Activated CD4-positive, alpha-beta T cell treated with anti-CD3 and anti-CD28 coated beads, Interleukin-2, Interleukin-4, amounts not matched to agents 100 ng/mL and 50 ng/mL, durations not matched to agents 16 hours and 8 hours (primary cell): ENCODE data around the gene ALOX15.
"Not testable (repeated sequence)": the region's sequence is repeated elsewhere in the genome, so short reads cannot be mapped to it uniquely, and the experiment has no call there.

Experiments
- DNase-seq: peaks from one replicate; pipeline ENCODE4 v3.0.0-alpha.2; 2020; ENCODE audit warnings: low spot score

ALOX15 gene

DNA sequence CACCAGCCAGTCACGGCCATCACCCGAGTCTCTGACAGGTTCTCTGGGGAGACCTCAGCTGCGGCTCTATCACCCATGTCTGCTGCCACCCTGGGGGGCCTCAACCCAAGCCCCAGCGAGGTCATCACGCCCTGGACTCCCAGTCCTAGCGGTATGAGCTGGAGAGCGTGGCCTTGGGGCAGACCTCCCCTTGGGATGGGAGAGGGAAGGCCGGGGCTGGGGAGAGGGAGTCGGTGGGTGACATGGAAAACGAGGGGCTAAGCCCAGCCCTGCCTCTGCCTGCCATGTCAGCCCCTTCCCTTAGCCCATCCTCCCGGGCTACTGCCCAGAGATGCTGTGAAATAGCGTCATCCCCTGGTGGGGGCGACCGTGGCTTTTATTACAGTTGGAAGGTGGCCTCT is 48.5 kb downstream of the ALOX15 start:
- no peak for DNase-seq

DNA sequence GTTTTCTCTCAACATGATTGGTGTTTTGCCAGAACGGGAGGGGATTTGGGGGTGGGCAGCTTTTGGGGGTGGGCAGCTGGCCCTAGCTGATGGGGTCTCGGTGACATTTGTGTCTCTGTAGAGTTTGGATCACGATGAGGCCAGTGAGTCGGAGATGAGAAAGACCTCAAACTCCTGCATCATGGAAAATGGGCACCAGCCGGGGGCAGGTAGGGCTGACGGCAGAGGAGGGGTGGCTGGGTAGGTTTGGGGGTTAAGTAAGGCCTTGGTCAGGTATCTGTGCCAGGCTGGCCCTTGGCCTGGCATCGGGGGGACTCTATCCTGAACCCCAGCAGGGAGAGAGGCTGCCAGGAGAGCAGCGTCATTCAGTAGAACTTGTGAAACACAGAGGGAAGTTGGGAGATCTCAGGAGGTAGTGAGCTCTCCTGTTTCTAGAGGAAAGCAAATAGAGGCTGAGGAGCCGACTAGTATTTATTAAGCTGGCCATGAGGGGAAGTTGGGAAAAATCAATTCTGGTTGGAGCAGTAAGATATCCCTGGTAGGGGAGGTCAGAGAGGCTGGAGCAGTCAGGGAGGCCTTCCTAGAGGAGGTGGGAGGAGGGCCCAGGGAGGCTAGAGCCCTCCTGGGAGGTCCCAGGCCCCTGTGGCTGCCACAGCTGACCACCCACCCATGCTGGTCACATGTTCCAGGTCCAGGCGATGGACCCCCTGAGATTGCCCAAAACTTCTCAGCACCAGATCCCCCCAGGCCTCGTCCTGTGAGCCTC is 49.1 kb downstream of the ALOX15 start:
- no peak for DNase-seq

DNA sequence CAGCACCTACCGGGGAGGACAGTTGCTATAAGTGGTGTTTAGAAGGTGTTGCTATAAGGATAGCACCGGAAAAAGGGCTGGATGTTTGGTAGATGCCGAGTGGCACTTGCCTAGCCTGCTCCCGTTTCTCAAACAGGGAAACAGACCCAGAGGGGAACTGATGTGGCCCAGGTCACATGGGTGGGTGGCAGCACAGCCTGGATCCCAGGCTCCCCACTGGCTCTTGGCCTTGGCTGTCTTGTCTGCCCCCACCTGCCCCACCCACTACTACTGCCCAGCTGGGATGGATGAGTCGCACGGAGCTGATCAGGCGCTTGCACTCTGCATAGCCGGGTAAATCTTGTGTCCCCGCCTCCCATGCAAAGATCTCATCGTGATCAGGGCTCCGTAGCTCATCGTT is 49.9 kb downstream of the ALOX15 start:
- no peak for DNase-seq

DNA sequence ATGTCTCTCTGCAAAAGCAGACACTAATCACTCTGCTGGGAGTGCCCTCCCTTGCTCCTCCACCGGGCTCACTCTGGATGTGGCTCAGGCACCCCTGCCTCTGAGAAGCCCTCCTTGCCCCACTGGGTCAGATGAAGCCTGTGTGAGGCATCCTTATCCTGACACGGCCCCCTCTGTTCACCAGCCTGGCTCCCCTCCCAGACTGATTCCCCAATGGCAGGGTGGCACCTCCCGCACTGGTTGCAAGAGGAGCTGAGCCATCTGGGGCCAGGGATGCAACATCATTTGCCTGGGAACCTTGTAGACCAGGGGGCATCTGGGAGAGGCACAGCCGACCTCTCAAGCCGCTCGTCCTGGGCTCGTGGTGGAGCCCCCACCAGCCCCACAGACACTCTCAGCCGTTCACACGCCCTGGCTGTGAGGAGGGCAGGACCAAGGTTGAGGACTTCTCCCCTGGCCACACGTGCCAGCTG is 50.5 kb downstream of the ALOX15 start:
- no peak for DNase-seq

DNA sequence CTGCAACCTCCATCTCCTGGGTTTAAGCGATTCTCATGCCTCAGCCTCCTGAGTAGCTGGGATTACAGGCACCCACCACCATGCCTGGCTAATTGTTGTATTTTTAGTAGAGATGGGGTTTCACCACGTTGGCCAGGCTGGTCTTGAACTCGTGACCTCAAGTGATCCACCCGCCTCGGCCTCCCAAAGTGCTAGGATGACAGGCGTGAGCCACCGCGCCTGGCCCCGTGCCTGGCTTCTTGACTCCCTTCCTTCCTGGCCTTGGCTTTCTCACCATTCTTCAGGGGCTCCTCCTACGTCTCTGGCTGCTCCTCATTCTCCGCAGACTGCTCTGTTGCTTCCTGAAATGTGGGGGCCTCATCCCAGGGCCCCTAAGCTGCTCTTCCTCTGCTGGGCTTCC is 51.4 kb downstream of the ALOX15 start:
- not testable (repeated sequence) for DNase-seq

DNA sequence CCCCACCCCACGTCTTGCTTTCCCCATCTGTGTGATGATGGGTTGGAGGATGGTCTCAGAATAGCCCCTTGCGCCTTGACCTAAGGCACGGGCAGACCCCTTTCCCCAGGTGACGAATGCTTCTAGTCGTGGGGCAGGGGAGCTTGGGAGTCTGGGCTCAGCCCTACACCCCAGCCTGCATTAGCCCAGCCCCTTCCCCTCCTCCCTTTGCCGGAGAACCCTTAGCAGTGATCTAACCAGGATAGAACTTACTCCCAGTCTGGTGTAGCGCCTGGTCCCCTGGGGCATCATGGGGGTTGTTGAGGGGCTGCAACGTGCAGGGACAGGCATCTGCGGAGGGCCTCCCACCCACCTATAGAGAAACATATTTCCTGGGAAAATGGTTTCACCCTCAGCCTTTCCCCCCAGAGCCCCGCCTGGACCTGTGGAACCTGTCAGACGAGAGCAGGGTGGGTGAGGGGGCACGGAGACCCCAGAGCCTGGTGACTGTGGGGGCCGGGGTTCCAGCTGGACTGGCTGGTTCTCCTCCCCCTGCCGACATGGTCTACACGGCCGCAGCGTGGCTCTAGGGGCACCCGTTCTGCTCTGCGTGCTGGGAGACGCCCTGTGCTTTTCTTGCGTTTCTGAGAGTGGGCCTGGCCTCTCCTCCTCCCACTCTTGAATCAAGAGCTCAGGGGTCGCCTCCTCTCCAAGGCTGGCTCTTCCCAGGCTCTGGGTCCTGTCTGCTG is 52.4 kb downstream of the ALOX15 start:
- DNase-seq = no peak

DNA sequence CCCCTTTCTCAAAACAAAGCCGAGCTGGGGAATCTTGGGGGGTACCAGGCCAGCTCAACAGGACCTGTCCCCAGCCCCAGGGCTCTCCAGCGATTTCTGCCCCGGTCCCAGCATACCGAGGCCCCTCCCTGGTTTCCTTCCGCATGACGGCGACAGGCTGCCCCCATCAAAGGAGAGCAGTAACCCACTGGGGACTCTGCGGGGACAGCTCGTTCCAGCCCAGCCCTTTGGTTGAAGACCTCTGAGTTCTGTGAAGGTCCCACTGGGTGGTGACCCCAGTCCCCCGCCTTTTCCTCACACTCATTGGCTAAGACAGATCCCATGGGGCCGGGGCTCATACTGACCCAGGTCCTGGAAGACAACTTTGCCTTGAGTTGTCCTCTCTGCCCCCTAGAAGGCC is 53.1 kb downstream of the ALOX15 start:
- DNase-seq = no peak

DNA sequence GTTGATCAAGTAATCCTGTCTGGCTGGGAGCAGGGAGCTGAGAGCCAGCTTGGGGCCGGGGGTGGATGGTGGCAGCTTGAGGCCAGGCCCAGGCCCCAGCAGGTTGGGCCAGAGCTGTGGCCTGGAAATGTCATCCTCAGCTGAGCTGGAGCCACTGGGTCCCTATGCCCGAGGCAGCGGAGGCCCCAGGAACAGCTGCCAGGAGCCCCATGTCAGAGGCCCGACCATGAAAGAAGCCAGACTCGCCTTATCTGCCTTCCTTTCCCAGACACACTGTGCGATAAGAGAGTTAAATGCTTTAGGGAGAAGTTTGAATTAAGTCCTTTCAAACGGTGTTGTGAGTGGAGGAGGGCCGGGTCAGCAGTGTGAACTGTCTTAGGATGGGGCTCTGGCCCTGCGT is 53.7 kb downstream of the ALOX15 start:
- DNase-seq = no peak

DNA sequence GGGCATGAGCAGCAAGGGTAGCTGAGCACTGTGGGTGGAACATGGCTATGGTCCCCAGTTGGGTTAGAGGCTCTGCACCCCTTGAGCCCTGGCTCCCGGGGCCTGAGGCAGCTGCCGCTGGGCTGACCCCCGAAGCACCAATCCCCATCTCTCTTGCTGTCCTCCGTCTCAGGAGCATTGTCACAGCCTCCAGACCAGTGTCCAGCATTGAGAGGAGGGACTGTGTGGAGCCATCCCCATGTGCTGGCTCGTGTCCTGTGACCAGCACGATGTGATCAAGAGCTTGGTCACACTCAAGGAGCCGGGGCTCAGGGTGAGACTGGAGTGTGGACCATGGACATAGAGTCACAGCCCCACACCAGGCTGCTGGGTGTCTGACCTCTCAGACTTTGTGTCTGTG is 54.3 kb downstream of the ALOX15 start:
- DNase-seq = no peak

DNA sequence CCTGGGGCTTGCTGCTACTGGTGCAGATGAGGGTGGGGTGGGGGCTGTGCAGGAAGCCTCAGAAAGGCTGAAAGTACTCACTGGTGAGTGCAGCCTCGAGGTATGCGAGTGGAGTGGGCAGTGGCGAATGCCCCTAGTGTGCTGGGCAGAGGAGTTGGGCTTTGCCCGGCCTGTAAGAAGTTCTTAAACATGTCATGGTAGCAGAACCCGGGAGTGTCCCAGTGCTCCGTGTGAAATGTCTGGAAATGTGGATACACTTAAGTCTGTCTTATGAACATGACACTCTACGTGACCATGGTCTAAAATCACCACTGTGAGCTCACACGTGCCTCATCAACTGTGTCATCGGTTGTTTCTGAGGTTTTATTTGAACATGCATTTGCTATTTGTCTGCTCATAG is 55.4 kb downstream of the ALOX15 start:
- DNase-seq = no peak

DNA sequence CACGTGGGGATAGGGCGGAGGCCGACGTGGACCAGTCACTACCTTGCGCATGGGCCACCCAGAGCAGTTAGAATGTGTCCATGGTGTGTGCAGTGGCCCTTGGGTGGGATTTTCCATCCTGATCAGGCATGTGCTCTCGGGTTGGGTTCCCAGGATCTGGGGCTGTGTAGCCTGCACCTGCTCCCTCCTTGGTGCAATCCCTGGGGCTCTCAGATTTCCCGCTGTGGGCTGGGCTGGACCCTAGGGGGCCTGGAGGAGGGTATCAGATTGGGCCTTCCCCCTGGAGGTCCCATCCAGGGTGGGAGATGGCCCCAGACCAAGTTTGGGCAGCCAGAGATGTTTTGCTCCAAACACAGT is 55.9 kb downstream of the ALOX15 start:
- no peak for DNase-seq

DNA sequence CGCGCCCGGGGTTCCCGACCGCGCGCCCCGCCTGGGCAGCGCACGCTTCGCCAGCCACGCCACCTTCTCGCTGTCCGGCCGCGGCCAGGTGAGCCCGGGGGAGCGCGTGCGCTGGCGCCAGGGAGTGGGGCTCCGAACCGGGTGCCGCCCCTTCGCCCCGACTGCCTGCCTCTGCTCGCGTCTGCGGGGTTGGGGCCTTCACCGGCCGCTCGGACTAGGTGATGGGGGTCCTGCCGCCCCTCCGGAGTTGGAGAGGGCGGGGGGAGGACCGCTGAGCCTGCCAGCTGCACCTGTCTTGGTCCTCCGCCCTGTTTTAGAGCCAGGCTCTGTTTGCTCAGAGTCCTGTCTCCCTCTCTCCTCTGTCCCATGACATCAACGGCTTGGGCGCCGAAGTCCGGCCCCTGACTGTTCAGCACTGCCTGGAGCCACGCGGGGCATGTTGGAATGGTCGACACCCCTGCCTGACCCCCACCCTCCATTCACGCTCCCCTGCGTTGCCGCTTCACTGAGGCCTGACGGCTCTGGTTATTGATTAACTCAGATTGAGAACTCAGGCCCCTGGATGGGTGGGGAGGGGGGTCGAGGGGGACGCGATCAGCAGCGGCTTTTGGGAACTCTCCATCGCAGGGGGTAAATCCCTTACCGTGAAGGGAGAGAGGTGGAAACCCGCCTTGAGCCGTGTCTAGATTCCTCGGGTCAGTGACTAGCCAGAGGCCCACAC is 56.4 kb downstream of the ALOX15 start:
- DNase-seq = no peak

DNA sequence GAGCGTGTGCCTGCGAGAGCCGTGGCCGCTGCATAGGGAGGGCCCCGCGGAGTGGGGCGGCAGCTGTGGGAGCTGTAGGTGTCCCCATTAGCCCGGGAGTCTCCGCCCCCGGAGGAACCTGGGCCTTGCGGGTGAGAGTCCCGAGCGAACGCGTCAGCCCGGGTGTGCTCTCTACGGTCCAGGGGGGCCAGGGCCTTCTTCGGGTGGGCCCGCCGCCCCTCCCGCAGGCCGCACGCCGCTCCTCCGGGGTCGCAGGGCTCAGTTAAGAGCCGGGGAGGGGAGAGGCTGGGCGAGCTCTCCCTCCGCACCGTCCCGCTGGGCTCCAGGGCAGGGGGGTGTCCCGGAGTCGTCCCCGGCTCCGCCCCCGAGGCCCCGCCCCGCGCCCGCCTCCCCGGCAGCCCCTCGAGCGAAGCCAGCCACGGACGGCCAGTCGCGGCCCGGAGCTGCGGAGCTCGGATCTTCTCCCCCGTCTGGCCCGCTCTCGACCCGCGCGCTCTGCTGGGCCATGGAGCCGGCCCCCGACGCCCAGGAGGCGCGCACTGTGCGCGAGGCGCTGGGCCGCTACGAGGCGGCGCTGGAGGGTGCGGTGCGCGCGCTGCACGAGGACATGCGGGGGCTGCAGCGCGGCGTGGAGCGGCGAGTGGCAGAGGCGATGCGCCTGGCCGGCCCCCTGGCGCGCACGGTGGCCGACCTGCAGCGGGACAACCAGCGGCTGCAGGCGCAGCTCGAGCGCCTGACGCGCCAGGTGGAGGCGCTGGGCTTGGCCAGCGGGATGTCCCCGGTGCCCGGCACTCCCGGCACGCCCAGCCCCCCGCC is 57.2 kb downstream of the ALOX15 start, which contains the start of gene SMTNL2:
Gene SMTNL2, plus strand, starts transcription at position 429 of the 816 bp plus-strand sequence. Its CDS starts 77 bp downstream, at position 506.
- DNase-seq = no peak

DNA sequence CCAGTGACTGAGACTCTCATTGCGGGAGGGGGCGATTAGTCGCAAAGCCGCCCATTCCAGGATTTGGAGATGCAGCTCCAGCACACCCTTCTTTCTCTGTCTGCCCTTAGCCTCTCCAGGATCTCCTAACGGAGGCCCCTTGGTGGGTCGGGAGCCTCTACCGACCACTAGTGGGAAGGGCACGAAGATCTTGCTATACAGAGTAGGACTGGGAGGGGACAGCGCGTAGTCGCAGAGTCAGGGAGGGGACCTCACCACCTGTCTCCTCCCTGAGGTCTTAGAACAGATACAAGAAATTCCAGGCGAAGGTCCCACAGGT is 57.7 kb downstream of the ALOX15 start:
- no peak for DNase-seq

DNA sequence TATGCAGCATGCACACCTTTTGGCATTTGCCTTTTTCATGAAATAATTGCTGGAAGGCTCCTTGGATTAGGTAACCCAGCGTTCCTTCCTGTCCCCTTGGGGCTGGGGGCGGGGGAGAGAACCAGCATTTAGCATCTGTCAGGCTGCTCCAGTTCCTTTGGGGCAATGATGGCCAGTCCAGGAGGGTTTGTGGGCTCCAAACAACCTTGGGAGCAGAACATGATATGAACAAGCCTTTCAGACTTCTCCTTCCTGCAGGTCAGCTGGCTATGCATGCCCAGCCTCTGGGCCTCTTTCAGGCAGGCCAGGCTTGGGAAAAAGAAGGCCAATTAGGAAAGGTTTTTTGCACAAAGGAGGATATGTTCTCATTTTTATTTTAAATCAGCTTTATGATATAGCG is 58.3 kb downstream of the ALOX15 start:
- DNase-seq = no peak

DNA sequence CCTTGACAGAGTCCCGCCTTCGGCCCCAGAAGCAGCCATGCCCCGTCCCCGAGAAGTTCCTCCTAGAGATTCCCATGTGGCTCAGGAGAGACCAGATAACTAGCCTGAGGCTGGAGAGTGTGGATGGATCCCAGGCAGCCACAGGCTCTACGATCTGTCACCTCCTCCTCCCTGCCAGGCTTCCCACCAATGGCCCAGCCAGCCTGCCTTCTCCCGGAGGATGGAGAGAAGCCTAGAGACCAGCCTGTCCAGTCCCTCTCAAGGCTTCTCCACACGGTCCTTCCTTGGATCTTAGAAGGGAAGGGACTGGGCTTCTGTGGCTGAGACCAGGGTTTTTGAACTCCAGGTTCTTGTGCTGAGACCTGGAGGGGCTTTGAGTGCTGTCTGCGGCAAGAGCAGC is 58.8 kb downstream of the ALOX15 start:
- no peak for DNase-seq

DNA sequence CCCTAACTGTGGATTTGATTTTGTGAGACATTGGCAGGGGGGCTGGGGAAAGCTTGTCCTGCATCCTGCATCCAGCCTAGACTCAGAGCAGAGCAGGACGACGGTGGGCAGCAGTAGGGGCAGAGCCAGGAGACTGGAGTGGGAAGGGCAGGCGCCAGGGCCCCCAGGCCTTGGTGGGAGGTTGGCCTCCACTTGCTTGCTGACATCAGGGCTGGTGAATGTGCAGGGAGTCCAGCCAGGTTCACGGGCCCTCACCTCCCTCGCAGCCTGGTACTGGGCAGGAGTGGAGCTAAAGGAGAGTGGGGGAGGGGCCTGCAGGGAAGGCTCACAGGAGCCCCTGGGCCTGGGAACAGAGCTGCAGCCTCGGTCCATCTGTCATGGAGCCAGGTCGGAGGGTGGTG is 59.4 kb downstream of the ALOX15 start:
- no peak for DNase-seq
